ENCODE measurements around the gene APP. TPM values are rescaled to one million over a fixed set of nuclear protein-coding genes. Genes with fewer than 3 reads are reported as not detected.

APP gene
- total RNA-seq, 8 experiments from 2014 or later, result 252 to 1,066 (median 518) TPM

- no peak overlapping the region for H3K27ac ChIP-seq
- 100% methylated on average over 1 of the region's 1 CpG; no CpG with 5 or more reads in 7 of the 10 experiments for WGBS, 10 experiments
- peaks cover 4 to 5% of the 10 kb centered on the region in 2 donors for H3K4me1 ChIP-seq (replicated peaks in 1 of 2)
- no peak for ATAC-seq (replicated peaks in 6 of 8)
- in situ Hi-C loops (cut with MboI; ENCODE audit: low pct_unique_long_range_greater_than_20kb in 2 of 9, low sequenced_read_pairs in 9 of 9, unreplicated experiment in 9 of 9), result no loop called here
- H3K4me3 ChIP-seq, result no peak overlapping the region
Measured at GRCh38 chr21:25904044-25904695, 266.4 kb downstream of the APP start.

DNA sequence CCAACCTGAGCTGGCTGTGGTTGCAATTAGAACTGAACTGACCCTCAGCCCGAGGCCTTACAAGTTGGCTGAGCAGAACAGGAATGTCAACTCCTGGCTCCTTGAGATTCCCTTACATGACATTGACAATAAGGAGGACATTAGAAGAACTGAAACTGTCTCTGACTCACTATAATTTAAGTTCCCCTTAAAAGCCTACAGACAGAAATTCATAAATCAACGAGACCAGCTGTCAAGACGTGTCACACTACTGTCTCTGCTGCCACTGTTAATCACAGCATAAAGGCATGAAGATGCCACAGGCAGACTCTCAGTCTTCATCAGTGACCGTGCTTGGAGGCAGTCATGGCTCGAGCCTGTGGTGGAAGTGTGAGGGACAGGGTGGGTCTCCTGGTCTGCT lies 267.0 kb downstream of the APP start:
- no peak overlapping the region for H3K4me3 ChIP-seq
- 82 to 100% (median 91%) methylated on average over 1 to 5 of the region's 5 CpGs; no CpG with 5 or more reads in 3 of the 10 experiments for WGBS, 10 experiments
- peak in 5 of 8 experiments; percentile 82 to 91 (median 87) for ATAC-seq (replicated peaks in 6 of 8)
- in situ Hi-C loops (cut with MboI; ENCODE audit: low pct_unique_long_range_greater_than_20kb in 2 of 9, low sequenced_read_pairs in 9 of 9, unreplicated experiment in 9 of 9), result no loop called here
- H3K27ac ChIP-seq, result no peak overlapping the region
- H3K4me1 ChIP-seq (replicated peaks in 1 of 2), result peaks cover 4 to 5% of the 10 kb centered on the region in 2 donors

- in situ Hi-C loops (cut with MboI; ENCODE audit: low pct_unique_long_range_greater_than_20kb in 2 of 9, low sequenced_read_pairs in 9 of 9, unreplicated experiment in 9 of 9), result no loop called here
- Histone ChIP-seq H3K4me1 (replicated peaks in 1 of 2) (peaks cover 0 to 5% of the 10 kb centered on the region in 2 donors), H3K4me3 (no peak overlapping the region), H3K27ac (no peak overlapping the region)
- 60 to 100% (median 80%) methylated on average over 1 to 2 of the region's 2 CpGs; no CpG with 5 or more reads in 1 of the 10 experiments for WGBS, 10 experiments
- ATAC-seq (replicated peaks in 6 of 8), result peak in 2 of 8 experiments; percentile 34 to 92
Measured at GRCh38 chr21:25901330-25901979, 269.1 kb downstream of the APP start.

GRCh38 chr21:25898671-25899070 lies 271.9 kb downstream of the APP start:
- Histone ChIP-seq H3K4me1 (replicated peaks in 1 of 2) (peaks cover 0 to 3% of the 10 kb centered on the region in 2 donors), H3K27ac (no peak overlapping the region), H3K4me3 (no peak overlapping the region)
- WGBS, 10 experiments, result 80 to 100% (median 97%) methylated on average over 1 to 3 of the region's 3 CpGs; no CpG with 5 or more reads in 2 of the 10 experiments
- ATAC-seq (replicated peaks in 6 of 8), result no peak
- in situ Hi-C loops (cut with MboI; ENCODE audit: low pct_unique_long_range_greater_than_20kb in 2 of 9, low sequenced_read_pairs in 9 of 9, unreplicated experiment in 9 of 9), result loop anchor here in 2 of 9 experiments (25.0 kb wide), 2 partner anchors 264 to 814 kb away; partner anchors contain the start of gene APP (in 1 of the 2)

GRCh38 chr21:25897383-25897782 lies 273.2 kb downstream of the APP start:
- H3K27ac ChIP-seq, result no peak overlapping the region

GRCh38 chr21:25896501-25897056 lies 274.0 kb downstream of the APP start:
- 63 to 100% (median 92%) methylated on average over 1 to 4 of the region's 4 CpGs; no CpG with 5 or more reads in 1 of the 10 experiments for WGBS, 10 experiments
- no peak for ATAC-seq (replicated peaks in 6 of 8)
- Histone ChIP-seq H3K4me1 (replicated peaks in 1 of 2) (no peaks in the 10 kb centered on the region), H3K27ac (no peak overlapping the region), H3K4me3 (no peak overlapping the region)
- in situ Hi-C loops (cut with MboI; ENCODE audit: low pct_unique_long_range_greater_than_20kb in 2 of 9, low sequenced_read_pairs in 9 of 9, unreplicated experiment in 9 of 9), result loop anchor here in 2 of 9 experiments (25.0 kb wide), 2 partner anchors 266 to 816 kb away; partner anchors contain the start of gene APP (in 1 of the 2)

More at GRCh38 chr21:25897383-25897782, 273.2 kb downstream of the APP start:
- ATAC-seq (replicated peaks in 6 of 8), result no peak
- no peaks in the 10 kb centered on the region for H3K4me1 ChIP-seq (replicated peaks in 1 of 2)
- no peak overlapping the region for H3K4me3 ChIP-seq
- 66 to 100% (median 96%) methylated on average over 2 to 4 of the region's 4 CpGs for WGBS, 10 experiments
- in situ Hi-C loops (cut with MboI; ENCODE audit: low pct_unique_long_range_greater_than_20kb in 2 of 9, low sequenced_read_pairs in 9 of 9, unreplicated experiment in 9 of 9), result loop anchor here in 2 of 9 experiments (25.0 kb wide), 2 partner anchors 265 to 815 kb away; partner anchors contain the start of gene APP (in 1 of the 2)

DNA sequence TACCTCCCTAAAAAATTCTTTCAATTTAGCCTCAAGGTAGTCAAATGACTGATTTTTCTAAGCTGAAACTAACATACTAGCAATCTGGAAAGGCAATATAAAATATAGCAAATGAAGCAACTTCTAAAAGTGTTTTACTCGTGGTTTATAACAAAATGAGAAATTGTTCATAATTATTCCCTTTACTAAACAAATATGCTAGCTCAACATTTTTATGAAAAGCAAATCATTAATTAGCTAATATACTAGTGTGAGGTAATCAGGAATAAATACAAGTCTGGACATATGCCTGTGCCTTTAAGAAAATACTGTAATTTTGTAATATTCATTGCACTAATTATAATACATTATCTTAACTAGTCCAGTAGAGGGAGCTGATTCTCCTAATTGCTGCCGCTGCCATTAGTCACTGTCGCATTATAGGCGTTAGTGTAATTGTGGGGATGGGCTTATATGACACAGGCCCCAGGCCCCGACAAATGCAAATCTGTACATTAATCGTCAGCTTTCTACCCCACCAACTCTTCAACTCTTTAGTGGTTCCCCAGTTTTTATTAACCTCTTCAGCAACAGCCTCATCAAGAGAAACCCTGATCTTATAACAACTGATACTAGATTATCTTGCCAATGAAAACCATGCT lies 274.9 kb downstream of the APP start:
- 21 to 100% (median 75%) methylated on average over 1 to 5 of the region's 6 CpGs for WGBS, 10 experiments
- Histone ChIP-seq H3K27ac (no peak overlapping the region), H3K4me1 (replicated peaks in 1 of 2) (no peaks in the 10 kb centered on the region), H3K4me3 (no peak overlapping the region)
- ATAC-seq (replicated peaks in 6 of 8), result peak in 6 of 8 experiments; percentile 43 to 75 (median 64)
- in situ Hi-C loops (cut with MboI; ENCODE audit: low pct_unique_long_range_greater_than_20kb in 2 of 9, low sequenced_read_pairs in 9 of 9, unreplicated experiment in 9 of 9), result loop anchor here in 2 of 9 experiments (25.0 kb wide), 2 partner anchors 267 to 817 kb away; partner anchors contain the start of gene APP (in 1 of the 2)

GRCh38 chr21:25893191-25893590 lies 277.4 kb downstream of the APP start:
- WGBS, 10 experiments, result 50 to 100% (median 100%) methylated on average over 1 of the region's 1 CpG; no CpG with 5 or more reads in 3 of the 10 experiments
- no peak for ATAC-seq (replicated peaks in 6 of 8)
- in situ Hi-C loops (cut with MboI; ENCODE audit: low pct_unique_long_range_greater_than_20kb in 2 of 9, low sequenced_read_pairs in 9 of 9, unreplicated experiment in 9 of 9), result loop anchor here in 2 of 9 experiments (25.0 kb wide), 2 partner anchors 269 to 819 kb away; partner anchors contain the start of gene APP (in 1 of the 2)

DNA sequence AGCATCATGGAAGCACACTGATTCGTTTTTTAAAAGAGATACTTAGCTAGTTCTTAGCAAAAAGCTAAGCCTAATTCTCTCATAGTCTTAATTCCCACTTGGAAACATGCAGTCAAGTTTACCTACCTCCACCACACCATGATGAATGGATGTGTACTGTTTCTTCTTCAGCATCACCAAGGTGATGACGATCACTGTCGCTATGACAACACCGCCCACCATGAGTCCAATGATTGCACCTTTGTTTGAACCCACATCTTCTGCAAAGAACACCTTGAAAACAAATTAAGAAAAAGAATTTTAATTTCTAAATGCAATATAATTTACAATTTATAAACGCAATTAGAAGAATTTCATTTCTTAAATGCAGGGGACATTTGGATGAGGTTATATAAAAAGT lies 279.0 kb downstream of the APP start:
- no peak overlapping the region for H3K27ac ChIP-seq
- in situ Hi-C loops (cut with MboI; ENCODE audit: low pct_unique_long_range_greater_than_20kb in 2 of 9, low sequenced_read_pairs in 9 of 9, unreplicated experiment in 9 of 9), result loop anchor here in 2 of 9 experiments (25.0 kb wide), 2 partner anchors 271 to 821 kb away; partner anchors contain the start of gene APP (in 1 of the 2)
- 77 to 100% (median 97%) methylated on average over 1 to 5 of the region's 5 CpGs for WGBS, 10 experiments
- peak in 1 of 8 experiments; percentile 45 for ATAC-seq (replicated peaks in 6 of 8)
- H3K4me3 ChIP-seq, result no peak overlapping the region
- H3K4me1 ChIP-seq (replicated peaks in 1 of 2), result no peaks in the 10 kb centered on the region

More at GRCh38 chr21:25893191-25893590, 277.4 kb downstream of the APP start:
- H3K4me3 ChIP-seq, result no peak overlapping the region
- H3K27ac ChIP-seq, result no peak overlapping the region
- H3K4me1 ChIP-seq (replicated peaks in 1 of 2), result no peaks in the 10 kb centered on the region

DNA sequence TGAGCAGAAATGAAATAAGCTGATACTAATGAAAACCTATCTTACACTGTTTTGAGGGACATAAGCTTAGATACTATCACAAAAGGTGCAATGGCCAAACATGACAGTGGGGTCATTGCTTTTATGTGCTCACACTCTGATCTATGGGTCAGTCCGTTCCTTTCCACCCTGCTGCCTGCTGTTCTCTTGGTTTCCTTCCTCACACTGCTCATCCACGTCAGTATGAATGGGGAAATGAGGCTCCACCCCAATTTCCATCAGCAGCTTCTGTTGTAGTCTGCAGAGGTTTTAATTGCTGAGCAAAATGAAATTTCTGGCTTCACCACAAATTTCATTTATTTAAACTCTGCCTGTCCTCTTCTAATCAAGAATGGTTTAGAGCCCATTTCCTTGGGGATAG lies 280.6 kb downstream of the APP start:
- 50 to 100% (median 84%) methylated on average over 1 to 2 of the region's 2 CpGs; no CpG with 5 or more reads in 2 of the 10 experiments for WGBS, 10 experiments
- no peaks in the 10 kb centered on the region for H3K4me1 ChIP-seq (replicated peaks in 1 of 2)
- ATAC-seq (replicated peaks in 6 of 8), result no peak
- no peak overlapping the region for H3K4me3 ChIP-seq
- in situ Hi-C loops (cut with MboI; ENCODE audit: low pct_unique_long_range_greater_than_20kb in 2 of 9, low sequenced_read_pairs in 9 of 9, unreplicated experiment in 9 of 9), result loop anchor here in 2 of 9 experiments (25.0 kb wide), 2 partner anchors 272 to 822 kb away; partner anchors contain the start of gene APP (in 1 of the 2)
- no peak overlapping the region for H3K27ac ChIP-seq

GRCh38 chr21:25888711-25889110 lies 281.9 kb downstream of the APP start:
- 88 to 100% (median 94%) methylated on average over 1 to 8 of the region's 9 CpGs; no CpG with 5 or more reads in 3 of the 10 experiments for WGBS, 10 experiments
- Histone ChIP-seq H3K4me3 (no peak overlapping the region), H3K4me1 (replicated peaks in 1 of 2) (no peaks in the 10 kb centered on the region), H3K27ac (no peak overlapping the region)
- in situ Hi-C loops (cut with MboI; ENCODE audit: low pct_unique_long_range_greater_than_20kb in 2 of 9, low sequenced_read_pairs in 9 of 9, unreplicated experiment in 9 of 9), result loop anchor here in 2 of 9 experiments (25.0 kb wide), 2 partner anchors 274 to 824 kb away; partner anchors contain the start of gene APP (in 1 of the 2)
- ATAC-seq (replicated peaks in 6 of 8), result no peak

DNA sequence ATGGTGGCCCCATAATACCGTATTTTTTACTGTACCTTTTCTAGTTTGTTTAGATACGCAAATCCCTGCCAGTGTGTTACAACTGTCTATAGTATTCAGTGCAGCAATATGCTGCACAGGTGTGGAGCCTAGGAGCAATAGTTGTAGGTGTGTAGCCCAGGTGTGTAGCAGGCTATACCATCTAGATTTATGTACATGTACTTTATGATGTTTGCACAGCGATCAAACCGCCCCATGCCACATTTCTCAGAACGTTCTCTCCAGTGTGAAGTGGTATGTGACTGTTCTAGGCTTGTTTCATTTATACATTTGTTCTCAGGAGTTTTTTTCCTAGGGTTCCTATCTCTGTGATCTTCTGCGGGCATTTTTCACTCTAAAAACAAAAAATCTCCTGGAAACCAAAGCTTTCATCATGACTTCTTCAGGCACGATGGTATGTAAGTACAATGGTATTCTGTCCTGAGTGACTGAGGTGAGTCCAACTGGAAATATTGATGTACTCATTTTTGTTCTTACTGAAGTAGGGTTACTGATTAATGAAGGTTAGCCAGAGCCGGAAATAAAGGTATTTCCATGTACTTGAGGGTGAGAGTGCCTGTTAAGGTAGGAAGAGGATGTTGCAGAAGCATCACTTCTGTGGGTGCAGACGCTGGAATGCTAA lies 282.8 kb downstream of the APP start:
- no peak for ATAC-seq (replicated peaks in 6 of 8)
- no peaks in the 10 kb centered on the region for H3K4me1 ChIP-seq (replicated peaks in 1 of 2)
- 85 to 100% (median 94%) methylated on average over 3 to 9 of the region's 9 CpGs; no CpG with 5 or more reads in 1 of the 10 experiments for WGBS, 10 experiments
- no peak overlapping the region for H3K27ac ChIP-seq
- H3K4me3 ChIP-seq, result no peak overlapping the region
- in situ Hi-C loops (cut with MboI; ENCODE audit: low pct_unique_long_range_greater_than_20kb in 2 of 9, low sequenced_read_pairs in 9 of 9, unreplicated experiment in 9 of 9), result loop anchor here in 2 of 9 experiments (25.0 kb wide), 2 partner anchors 275 to 825 kb away; partner anchors contain the start of gene APP (in 1 of the 2)

Measured in motor neuron (in vitro differentiated cells).